Heart right ventricle (tissue), 16 donors: ENCODE data around the gene NXN. TPM values are rescaled to one million over a fixed set of nuclear protein-coding genes. Genes with fewer than 3 reads are reported as not detected.

Experiments used
- ATAC-seq, 8 donors: fragments of 200-7000 bp; cut with Tn5 transposase; one replicate each; pipeline ENCODE4 v1.9.1; 2020; ENCODE audit warnings: mild to moderate bottlenecking in 8 of 8, moderate library complexity in 8 of 8, moderate number of reproducible peaks in 1 of 8
- DNase-seq, 2 donors: peaks; one replicate each; pipeline ENCODE4 v3.0.0-alpha.2; 2020
- H3K27ac ChIP-seq, 10 donors: fragments of 200-600 bp; sonication (generic) in 2 of 10; one replicate each; pipeline versions ENCODE4 v1.5.0 to v1.8.0; 2020 to 2022; ENCODE audit warnings: mild to moderate bottlenecking in 3 of 10
- H3K27me3 ChIP-seq, 7 donors: fragments of 200-600 bp; one replicate each; pipeline ENCODE4 v1.8.0; 2021 to 2022; ENCODE audit warnings: mild to moderate bottlenecking in 2 of 7
- H3K36me3 ChIP-seq, 9 donors: fragments of 200-600 bp; sonication (generic) in 1 of 9; one replicate each; pipeline versions ENCODE4 v1.5.0 to v1.8.0; 2020 to 2022; ENCODE audit warnings: mild to moderate bottlenecking in 2 of 9
- H3K4me1 ChIP-seq, 9 donors: fragments of 200-600 bp; sonication (generic) in 1 of 9; one replicate each; pipeline versions ENCODE4 v1.5.0 to v1.8.0; 2020 to 2022; ENCODE audit warnings: mild to moderate bottlenecking in 4 of 9
- H3K4me3 ChIP-seq, 10 donors: fragments of 200-600 bp; sonication (generic) in 2 of 10; one replicate each; pipeline versions ENCODE4 v1.5.0 to v1.8.0; 2020 to 2022; ENCODE audit warnings: mild to moderate bottlenecking in 7 of 10, moderate library complexity in 2 of 10
- H3K9me3 ChIP-seq, 11 donors: fragments of 200-600 bp in 10 of 11; sonication (generic) in 2 of 11; one replicate each; pipeline versions ENCODE4 v1.5.0 to v1.8.0; 2013 to 2022; ENCODE audit warnings: mild to moderate bottlenecking in 2 of 11, control low read depth in 1 of 11, moderate library complexity in 1 of 11
- WGBS, 2 donors: extraction: QIAGEN DNeasy Blood & Tissue Kit; methylation state at CpG; one replicate each; pipeline ENCODE4 v1.1.7; 2013; ENCODE audit warnings: inconsistent platforms in 1 of 2; 5-methylcytosine and 5-hydroxymethylcytosine counted together
- intact Hi-C, 10 donors: fragments of 100-400 bp; cut with DNase I; formaldehyde crosslinking; loops; one replicate each; pipeline versions ENCODE4 v1.11.1 to v1.14.2; 2022
- polyA plus RNA-seq, 2 donors: library from polyadenylated mRNA; stranded (reverse); fragments of 200-250 nt; gene quantifications; one replicate each; pipeline ENCODE4 v1.2.3, GENCODE V29; 2013
- total RNA-seq, 10 donors: library from RNA; stranded (reverse); fragmentation: NEBNext Ultra II Directional in 3 of 10; extraction: Animal tissue kit (Norgen Biotek cat#: 25700) in 3 of 10; gene quantifications; one replicate each; pipeline versions ENCODE4 v1.2.1 to v1.2.4, GENCODE V29; 2021 to 2023
- TF ChIP-seq, protein P1 (sequence below), 9 donors: fragments of 200-600 bp; sonication (generic) in 2 of 9; IDR thresholded peaks; one replicate each; pipeline versions ENCODE4 v1.5.0 to v1.8.0; 2021 to 2022; ENCODE audit warnings: antibody characterized with exemption in 9 of 9, mild to moderate bottlenecking in 5 of 9, moderate library complexity in 1 of 9
- donor health status: Arrhythmogenic right ventricular cardiomyopathy.
- donor health status: ischemic (EF 13 %, LVEDD 7.1; RV severe dilation, severe dysfunction).
- donor health status: healthy with polysubstance abuse.
- donor health status: DM: no; HTN: yes; CAD: no.
- donor health status: DM: no; HTN: no; CAD: no.
- donor health status: ischemic (EF 25% LVEDD 6.9; RV normal size, moderate dysfunction).
- donor health status: ischemic (EF 25% LVEDD 5.7; RV mildly dilated, moderate dysfunction).
- donor health status: healthy.
- donor health status: DM: yes; HTN: yes; CAD: no.
- donor health status: Ischemic cardiomyopathy.
- donor health status: ischemic (EF 35%, LVEDD 5.7; RV mildly dilated, moderate dysfunction).
- donor health status: nonischemic (EF 11% LVEDD 7.7; RV severe dilation, severe dysfunction).
- donor health status: DM: yes; HTN: yes; CAD: no.
- donor health status: PGD.
- donor health status: ischemic (EF 29% LVEDD 5.4; RV normal size, mild dysfunction).
- donor health status: nonischemic (EF 23%, LVEDD 6.1; RV moderate dilation, normal function).

The NXN gene
- total and polyA plus RNA-seq, 12 donors = 9.9 to 24.4 (median 15.9) TPM

DNA sequence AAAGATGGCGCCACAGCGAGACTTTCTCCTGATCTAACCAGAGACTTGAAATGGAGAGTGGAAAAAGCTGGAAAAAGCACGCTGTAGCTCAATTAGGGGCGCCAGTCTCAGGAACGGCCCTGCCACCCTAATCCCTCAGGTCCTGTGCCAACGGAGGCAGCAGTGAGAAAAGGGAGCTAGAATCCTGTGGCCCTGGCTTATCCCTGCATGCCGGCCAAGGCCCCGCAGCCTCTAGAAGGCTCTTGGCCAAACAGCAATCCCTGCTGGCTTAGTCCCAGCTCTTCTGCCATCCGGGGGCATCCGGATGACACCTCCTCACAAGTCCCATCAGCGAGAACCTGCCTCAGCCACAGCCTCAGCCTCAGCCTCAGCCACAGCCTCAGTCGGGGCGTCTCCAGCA, 127.7 kb downstream of the NXN start:
- Histone ChIP-seq H3K4me1 (peaks cover 7 to 60% (median 23%) of the 10 kb centered on the region in 9 donors), H3K9me3 (no peaks in the 10 kb centered on the region), H3K27ac (peak overlapping the region in 3 of 10 donors; percentile 31 to 79 (median 78)), H3K4me3 (no peak overlapping the region), H3K27me3 (peaks cover 0 to 17% (median 0%) of the 10 kb centered on the region in 7 donors), H3K36me3 (no peaks in the 10 kb centered on the region)
- TF ChIP-seq, protein P1, sequence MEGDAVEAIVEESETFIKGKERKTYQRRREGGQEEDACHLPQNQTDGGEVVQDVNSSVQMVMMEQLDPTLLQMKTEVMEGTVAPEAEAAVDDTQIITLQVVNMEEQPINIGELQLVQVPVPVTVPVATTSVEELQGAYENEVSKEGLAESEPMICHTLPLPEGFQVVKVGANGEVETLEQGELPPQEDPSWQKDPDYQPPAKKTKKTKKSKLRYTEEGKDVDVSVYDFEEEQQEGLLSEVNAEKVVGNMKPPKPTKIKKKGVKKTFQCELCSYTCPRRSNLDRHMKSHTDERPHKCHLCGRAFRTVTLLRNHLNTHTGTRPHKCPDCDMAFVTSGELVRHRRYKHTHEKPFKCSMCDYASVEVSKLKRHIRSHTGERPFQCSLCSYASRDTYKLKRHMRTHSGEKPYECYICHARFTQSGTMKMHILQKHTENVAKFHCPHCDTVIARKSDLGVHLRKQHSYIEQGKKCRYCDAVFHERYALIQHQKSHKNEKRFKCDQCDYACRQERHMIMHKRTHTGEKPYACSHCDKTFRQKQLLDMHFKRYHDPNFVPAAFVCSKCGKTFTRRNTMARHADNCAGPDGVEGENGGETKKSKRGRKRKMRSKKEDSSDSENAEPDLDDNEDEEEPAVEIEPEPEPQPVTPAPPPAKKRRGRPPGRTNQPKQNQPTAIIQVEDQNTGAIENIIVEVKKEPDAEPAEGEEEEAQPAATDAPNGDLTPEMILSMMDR (IDR thresholded peaks at IDR 0.05) = no peak
- intact Hi-C loops = no loop called here
- ATAC-seq (no peak), DNase-seq (no peak)
- 82 to 88% methylated on average over 13 of the region's 13 CpGs for WGBS, 2 donors

DNA sequence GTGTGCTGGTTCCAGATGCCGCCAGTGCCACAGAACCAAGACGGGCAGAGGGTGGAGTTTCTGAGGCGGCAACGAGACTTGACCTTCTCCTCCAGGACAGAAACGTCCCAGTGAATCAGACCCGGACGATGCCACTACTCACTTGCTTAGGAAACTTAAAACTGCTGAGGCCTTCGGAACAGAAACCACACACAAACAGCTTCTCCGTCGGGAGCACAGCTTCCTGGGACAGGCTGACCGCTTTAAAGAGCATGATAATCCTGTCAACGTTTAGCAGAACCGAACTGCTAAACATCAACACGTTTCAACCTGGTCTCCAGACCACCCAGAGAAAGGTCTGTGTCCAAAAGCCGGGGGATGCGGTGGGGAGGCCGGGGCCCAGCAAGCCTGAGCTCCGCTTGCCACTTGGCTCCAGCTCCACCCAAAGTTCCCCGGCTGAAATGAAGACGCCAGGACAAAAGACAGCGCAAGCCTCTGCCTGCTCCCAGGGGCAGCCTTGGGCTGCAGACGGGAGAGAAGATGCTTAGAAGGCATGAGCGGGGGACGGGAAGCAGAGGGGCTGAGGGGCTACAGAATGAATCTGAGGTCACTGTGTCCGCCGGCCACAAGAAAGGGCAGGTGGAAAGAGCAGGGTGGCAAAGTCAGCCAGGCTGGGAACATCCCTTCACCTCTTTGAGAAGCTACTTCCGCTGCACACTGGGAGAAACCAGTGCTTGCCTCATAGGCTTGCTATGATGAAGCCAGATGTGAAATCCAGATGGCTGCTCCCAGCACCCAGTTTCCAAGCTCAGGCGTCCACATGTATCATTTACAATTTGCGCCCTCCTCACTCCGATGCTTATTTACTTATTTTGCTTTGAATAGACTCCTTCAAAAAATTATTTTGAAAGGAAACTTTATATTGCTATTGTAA, 128.5 kb downstream of the NXN start:
- Histone ChIP-seq H3K4me1 (peaks cover 8 to 68% (median 28%) of the 10 kb centered on the region in 9 donors), H3K27me3 (peaks cover 0 to 25% (median 0%) of the 10 kb centered on the region in 7 donors), H3K9me3 (no peaks in the 10 kb centered on the region), H3K4me3 (peak overlapping the region in 7 of 10 donors; percentile 9 to 25 (median 15)), H3K36me3 (no peaks in the 10 kb centered on the region), H3K27ac (peak overlapping the region in 9 of 10 donors; percentile 14 to 81 (median 76))
- ATAC-seq (peak; percentile 16 to 61 (median 44)), DNase-seq (peak in 1 of 2 donors; percentile 43)
- TF ChIP-seq, protein P1 (IDR thresholded peaks at IDR 0.05) = no peak
- intact Hi-C loops = no loop called here
- 40 to 41% methylated on average over 30 of the region's 30 CpGs for WGBS, 2 donors

DNA sequence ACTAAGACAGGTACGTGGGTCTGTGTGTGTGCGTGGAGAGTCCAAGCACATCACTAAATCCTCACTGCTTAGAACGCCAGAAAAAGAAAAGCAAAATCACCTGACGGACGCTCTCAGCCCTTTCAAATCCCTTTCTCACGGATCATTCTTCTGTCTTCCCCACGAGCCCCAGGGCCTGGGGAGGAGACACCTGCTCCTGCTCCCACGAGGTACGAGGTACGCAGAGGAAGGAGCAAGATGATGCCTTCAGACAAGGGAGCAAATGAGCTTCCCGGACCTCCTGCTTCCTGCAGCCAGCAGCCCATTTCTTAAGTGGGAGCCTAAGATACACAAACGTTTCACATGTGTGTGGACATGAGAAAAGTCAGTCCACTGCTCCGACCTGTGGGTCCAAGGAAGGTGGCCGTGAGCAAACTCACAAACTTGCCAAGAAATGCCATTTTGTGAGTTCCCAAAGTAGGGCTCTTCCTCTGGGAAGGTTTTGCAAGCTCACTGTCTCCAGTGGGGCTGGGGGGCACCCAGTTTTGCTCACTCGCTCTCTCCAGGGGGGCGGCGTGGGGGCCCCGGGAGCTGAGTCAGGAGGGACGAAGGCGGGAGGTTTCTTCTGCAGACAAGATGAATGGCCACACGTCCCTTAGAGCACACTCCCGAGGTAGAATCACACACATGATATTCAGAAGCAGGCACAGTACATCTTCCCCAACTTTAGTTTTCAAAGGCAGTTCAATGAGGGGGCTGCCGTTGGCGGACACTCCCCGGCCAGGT, 129.3 kb downstream of the NXN start:
- DNase-seq (no peak), ATAC-seq (no peak)
- WGBS, 2 donors = 86 to 87% methylated on average over 25 of the region's 25 CpGs
- H3K27ac ChIP-seq = peak overlapping the region in 8 of 10 donors; percentile 14 to 81 (median 77)
- H3K27me3 ChIP-seq = peaks cover 0 to 28% (median 0%) of the 10 kb centered on the region in 7 donors
- no peaks in the 10 kb centered on the region for H3K36me3 ChIP-seq
- TF ChIP-seq, protein P1 (IDR thresholded peaks at IDR 0.05) = no peak
- intact Hi-C loops = no loop called here
- peaks cover 8 to 63% (median 30%) of the 10 kb centered on the region in 9 donors for H3K4me1 ChIP-seq
- peak overlapping the region in 5 of 10 donors; percentile 9 to 25 (median 20) for H3K4me3 ChIP-seq
- H3K9me3 ChIP-seq = no peaks in the 10 kb centered on the region

- DNase-seq (peak in 1 of 2 donors; percentile 21), ATAC-seq (peak; percentile 8 to 64 (median 34))
- Histone ChIP-seq H3K4me1 (peaks cover 8 to 62% (median 30%) of the 10 kb centered on the region in 9 donors), H3K9me3 (no peaks in the 10 kb centered on the region), H3K27ac (peak overlapping the region; percentile 39 to 83 (median 73)), H3K4me3 (peak overlapping the region in 5 of 10 donors; percentile 48 to 50 (median 49)), H3K36me3 (no peaks in the 10 kb centered on the region), H3K27me3 (peaks cover 0 to 28% (median 0%) of the 10 kb centered on the region in 7 donors)
- WGBS, 2 donors = 64 to 69% methylated on average over 11 of the region's 11 CpGs
- TF ChIP-seq, protein P1 (IDR thresholded peaks at IDR 0.05) = no peak
- intact Hi-C loops = loop anchor here in 4 of 10 donors (2.0 to 10.0 kb wide), 5 partner anchors 30 to 69 kb away; no protein-coding TSS in a partner anchor
Measured at GRCh38 chr17:848402-848801, 131.2 kb downstream of the NXN start.
